Measurements from ENCODE around the gene TSC22D2. TPM values are rescaled to one million over a fixed set of nuclear protein-coding genes. Genes with fewer than 3 reads are reported as not detected.

Gene TSC22D2
- total and polyA plus RNA-seq, 2 of the 4 experiments (the other 2 are of a cell fraction) = 12.2 to 20.5 TPM

DNA sequence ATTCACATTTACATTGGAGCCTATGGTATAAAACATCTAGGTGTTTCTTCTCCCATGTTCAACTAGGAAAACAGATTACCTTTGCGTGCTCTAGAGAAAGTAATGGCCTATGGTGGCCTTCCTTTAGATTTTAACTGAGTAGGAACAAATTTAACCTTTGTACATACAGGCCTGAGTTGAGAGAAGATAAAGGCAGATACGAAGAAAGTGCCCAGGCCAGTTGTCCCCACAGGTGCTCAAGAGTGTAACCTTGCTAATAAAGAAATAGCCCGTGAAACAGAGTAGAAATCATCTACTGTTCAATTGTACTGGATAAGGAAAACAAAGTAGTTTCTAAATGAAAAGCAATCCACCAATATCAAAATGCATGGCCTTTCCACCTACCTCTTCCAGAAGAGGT lies 6.8 kb upstream of the TSC22D2 start:
- Histone ChIP-seq H4K5ac (ENCODE audit: low read depth, low read length) (no peak overlapping the region), H2AK5ac (ENCODE audit: low read depth, low read length) (no peak overlapping the region), H3K14ac (replicated peaks; ENCODE audit: low read depth, low read length) (no peak overlapping the region), H3K9me1 (ENCODE audit: insufficient read depth, low read length) (peaks cover 3% of the 10 kb centered on the region; the same call in 1 of the 2 replicates), H3K56ac (ENCODE audit: extremely low read depth, insufficient read depth, low read length) (no peak overlapping the region), H3K4me1 (ENCODE audit: control insufficient read depth, insufficient read depth, low read length) (no peaks in the 10 kb centered on the region), H3K79me1 (ENCODE audit: low read depth in 1 of 2, low read length in 2 of 2) (peaks cover 2 to 7% of the 10 kb centered on the region in 2 experiments; a peak in 2 of 4 replicates), H3K4me2 (ENCODE audit: low read depth, low read length) (no peak overlapping the region), H2AFZ (replicated peaks; ENCODE audit: low read length, poor library complexity) (no peak overlapping the region), H3K4me3 (ENCODE audit: insufficient read depth, low read depth, low read length) (no peak overlapping the region), H3K9me3 (ENCODE audit: control insufficient read depth, insufficient read depth, low read length) (no peaks in the 10 kb centered on the region), H3K27ac (ENCODE audit: insufficient read depth, low read length) (no peak overlapping the region), H4K20me1 (ENCODE audit: insufficient read depth, low read length) (no peaks in the 10 kb centered on the region), H3K27me3 (ENCODE audit: control insufficient read depth, insufficient read depth, low read length) (no peaks in the 10 kb centered on the region), H2BK5ac (ENCODE audit: low read depth, low read length, poor library complexity, severe bottlenecking) (no peak overlapping the region), H3K18ac (ENCODE audit: low read depth, low read length) (no peak overlapping the region), H2AK9ac (replicated peaks; ENCODE audit: low read depth, low read length, poor library complexity) (no peak overlapping the region), H3K36me3 (ENCODE audit: control insufficient read depth, insufficient read depth, low read length) (no peaks in the 10 kb centered on the region), H3K9ac (ENCODE audit: low read depth, low read length) (no peak overlapping the region), H4K8ac (ENCODE audit: low read depth in 2 of 2, low read length in 2 of 2) (no peak overlapping the region), H2BK120ac (ENCODE audit: low read depth, low read length) (no peak overlapping the region), H4K91ac (ENCODE audit: insufficient read depth, low read depth, low read length) (no peak overlapping the region), H3K4ac (ENCODE audit: low read depth, low read length) (no peak overlapping the region), H3K23ac (ENCODE audit: low read depth, low read length) (no peak overlapping the region), H2BK20ac (ENCODE audit: low read depth, low read length) (no peak overlapping the region), H2BK15ac (ENCODE audit: low read depth, low read length) (no peak overlapping the region)
- no peak for DNase-seq
- no peak for ATAC-seq (ENCODE audit: low read depth)
- ChIA-PET CTCF (interaction anchor here (0.6 to 0.7 kb wide), 2 partner anchors 86 to 150 kb away, joined by 3 read pairs; no protein-coding TSS in a partner anchor), POLR2A (ENCODE audit: unreplicated experiment) (no interaction called here)
- intact Hi-C loops (cut with micrococcal nuclease) = no loop called here
- in situ Hi-C loops (cut with MboI; ENCODE audit: low sequenced_read_pairs) = no loop called here
- WGBS, 2 experiments (ENCODE audit: extremely low coverage in 2 of 2, insufficient read length in 1 of 2) = no CpG with 5 or more reads among the region's 3 CpGs
- dilution Hi-C loops (cut with HindIII; ENCODE audit: low sequenced_read_pairs, unreplicated experiment) = no loop called here
- TF ChIP-seq CEBPB (IDR thresholded peaks at IDR 0.05; ENCODE audit: low read depth, low read length) = no peak
- no peak for TF ChIP-seq BHLHE40 (IDR thresholded peaks at IDR 0.05; ENCODE audit: low read depth, low read length)
- no peak for TF ChIP-seq MAZ (IDR thresholded peaks at IDR 0.05; ENCODE audit: borderline replicate concordance, low read depth, low read length)
- TF ChIP-seq, protein P1, sequence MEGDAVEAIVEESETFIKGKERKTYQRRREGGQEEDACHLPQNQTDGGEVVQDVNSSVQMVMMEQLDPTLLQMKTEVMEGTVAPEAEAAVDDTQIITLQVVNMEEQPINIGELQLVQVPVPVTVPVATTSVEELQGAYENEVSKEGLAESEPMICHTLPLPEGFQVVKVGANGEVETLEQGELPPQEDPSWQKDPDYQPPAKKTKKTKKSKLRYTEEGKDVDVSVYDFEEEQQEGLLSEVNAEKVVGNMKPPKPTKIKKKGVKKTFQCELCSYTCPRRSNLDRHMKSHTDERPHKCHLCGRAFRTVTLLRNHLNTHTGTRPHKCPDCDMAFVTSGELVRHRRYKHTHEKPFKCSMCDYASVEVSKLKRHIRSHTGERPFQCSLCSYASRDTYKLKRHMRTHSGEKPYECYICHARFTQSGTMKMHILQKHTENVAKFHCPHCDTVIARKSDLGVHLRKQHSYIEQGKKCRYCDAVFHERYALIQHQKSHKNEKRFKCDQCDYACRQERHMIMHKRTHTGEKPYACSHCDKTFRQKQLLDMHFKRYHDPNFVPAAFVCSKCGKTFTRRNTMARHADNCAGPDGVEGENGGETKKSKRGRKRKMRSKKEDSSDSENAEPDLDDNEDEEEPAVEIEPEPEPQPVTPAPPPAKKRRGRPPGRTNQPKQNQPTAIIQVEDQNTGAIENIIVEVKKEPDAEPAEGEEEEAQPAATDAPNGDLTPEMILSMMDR (conservative IDR thresholded peaks at IDR 0.05; ENCODE audit: low read depth, low read length) = no peak
- TF ChIP-seq RAD21 (IDR thresholded peaks at IDR 0.05; ENCODE audit: low read length) = no peak
- no peak for TF ChIP-seq CHD1 (IDR thresholded peaks at IDR 0.05; ENCODE audit: low read depth, low read length)
- TF ChIP-seq RFX5 (IDR thresholded peaks at IDR 0.05; ENCODE audit: low read depth, low read length) = no peak
- TF ChIP-seq, protein P2, sequence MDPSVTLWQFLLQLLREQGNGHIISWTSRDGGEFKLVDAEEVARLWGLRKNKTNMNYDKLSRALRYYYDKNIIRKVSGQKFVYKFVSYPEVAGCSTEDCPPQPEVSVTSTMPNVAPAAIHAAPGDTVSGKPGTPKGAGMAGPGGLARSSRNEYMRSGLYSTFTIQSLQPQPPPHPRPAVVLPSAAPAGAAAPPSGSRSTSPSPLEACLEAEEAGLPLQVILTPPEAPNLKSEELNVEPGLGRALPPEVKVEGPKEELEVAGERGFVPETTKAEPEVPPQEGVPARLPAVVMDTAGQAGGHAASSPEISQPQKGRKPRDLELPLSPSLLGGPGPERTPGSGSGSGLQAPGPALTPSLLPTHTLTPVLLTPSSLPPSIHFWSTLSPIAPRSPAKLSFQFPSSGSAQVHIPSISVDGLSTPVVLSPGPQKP (IDR thresholded peaks at IDR 0.05; ENCODE audit: borderline replicate concordance, low read depth, low read length) = no peak
- TF ChIP-seq NFE2L2 (IDR thresholded peaks at IDR 0.05; ENCODE audit: low read depth, low read length) = no peak
- no peak for TF ChIP-seq RCOR1 (IDR thresholded peaks at IDR 0.05; ENCODE audit: insufficient replicate concordance, low read length)
- TF ChIP-seq USF2 (IDR thresholded peaks at IDR 0.05; ENCODE audit: low read depth, low read length) = no peak
- TF ChIP-seq FOS (IDR thresholded peaks at IDR 0.05; ENCODE audit: low read depth, low read length) = no peak
- no peak for TF ChIP-seq POLR2A (IDR thresholded peaks at IDR 0.05; ENCODE audit: low read depth, low read length)
- TF ChIP-seq SMC3 (IDR thresholded peaks at IDR 0.05; ENCODE audit: low read depth, low read length) = no peak
- TF ChIP-seq MXI1 (IDR thresholded peaks at IDR 0.05; ENCODE audit: borderline replicate concordance, low read depth, low read length) = no peak
- no peak for TF ChIP-seq MAFK (IDR thresholded peaks at IDR 0.05; ENCODE audit: low read depth, low read length)
- no TSS peak for BruUV-seq (replicated peaks)
